Right ventricle myocardium inferior (tissue), 1 donor: ENCODE results near the gene NLGN1. TPM values are rescaled to one million over a fixed set of nuclear protein-coding genes. Genes with fewer than 3 reads are reported as not detected.
"Not testable (repeated sequence)": the region's sequence is repeated elsewhere in the genome, so short reads cannot be mapped to it uniquely, and the experiment has no call there.

Source experiments
- ATAC-seq: fragments of 200-7000 bp; cut with Tn5 transposase; one replicate; pipeline ENCODE4 v1.9.1; 2020; ENCODE audit warnings: mild to moderate bottlenecking, moderate library complexity
- DNase-seq: peaks from one replicate; pipeline ENCODE4 v3.0.0; 2021; ENCODE audit errors: missing footprints
- intact Hi-C: fragments of 100-400 bp; cut with DNase I; formaldehyde crosslinking; loops from one replicate; pipeline ENCODE4 v1.11.0; 2022
- long read RNA-seq: library from polyadenylated mRNA; unstranded; transcript quantifications from one replicate; pipeline ENCODE4 v2.0.0, GENCODE V29; 2021
- total RNA-seq: library from RNA; stranded (reverse); fragmentation: NEBNext Ultra II Directional; extraction: Animal tissue kit (Norgen Biotek cat#: 25700); gene quantifications from one replicate; pipeline ENCODE4 v1.2.1, GENCODE V29; 2021
- donor health status: DM: no; HTN: yes; CAD: no; lungs with severe emphysema.

NLGN1 gene
- total RNA-seq: 8.0 TPM
- long read RNA-seq: 0 reads

DNA sequence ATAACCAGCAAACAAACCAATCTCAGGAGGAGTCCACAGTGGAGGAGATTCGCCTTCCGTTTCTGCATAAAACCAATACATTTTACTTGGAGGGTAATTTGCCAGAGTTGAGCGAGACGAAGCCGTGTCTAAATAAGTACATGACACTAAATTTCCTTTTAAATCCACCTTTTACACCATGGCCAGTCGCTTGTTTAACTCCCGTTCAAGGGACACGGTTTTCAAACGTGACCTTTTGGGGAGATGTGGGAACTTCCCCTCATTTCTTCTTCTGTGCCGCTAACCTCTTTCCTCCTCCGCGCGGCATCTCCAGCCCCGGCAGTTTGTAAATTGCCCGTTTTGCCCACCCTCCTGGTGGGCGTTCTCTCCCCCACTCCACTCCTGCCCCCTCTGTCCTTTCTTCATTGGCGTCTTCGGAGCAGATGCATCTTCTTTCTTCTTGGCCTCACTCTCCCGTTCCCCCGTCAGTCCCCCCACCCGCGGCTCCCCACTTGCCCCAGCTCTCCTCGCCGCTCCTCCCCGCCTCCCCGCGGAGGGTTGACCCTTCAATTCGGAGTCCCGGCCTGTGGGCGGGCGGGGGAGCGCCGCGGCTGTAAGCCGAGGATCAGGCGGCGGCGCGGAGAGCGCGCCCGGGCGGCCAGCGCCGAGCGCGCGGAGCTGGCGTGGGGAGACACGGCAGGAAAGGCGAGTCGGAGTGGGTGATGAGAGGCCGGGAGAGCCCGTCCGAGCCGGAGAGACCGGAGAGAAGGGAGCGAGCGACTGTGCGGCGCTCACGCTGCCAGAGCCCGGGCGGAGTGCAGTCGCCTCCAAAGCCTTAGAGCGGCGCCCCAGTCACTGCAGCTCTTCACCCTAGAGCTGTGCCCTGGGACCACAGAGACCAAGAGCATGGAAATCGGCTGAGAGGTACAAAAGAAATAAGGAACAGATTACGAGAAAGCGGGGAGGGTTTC, at the start of gene NLGN1:
Gene NLGN1 (plus strand): TSS at position 584 of the 950 bp plus-strand sequence.
- peak; percentile 77 for ATAC-seq
- intact Hi-C loops: loop anchor here (5.0 to 10.0 kb wide), 4 partner anchors 155 to 1047 kb away; no protein-coding TSS in a partner anchor
- peak; percentile 86 for DNase-seq

DNA sequence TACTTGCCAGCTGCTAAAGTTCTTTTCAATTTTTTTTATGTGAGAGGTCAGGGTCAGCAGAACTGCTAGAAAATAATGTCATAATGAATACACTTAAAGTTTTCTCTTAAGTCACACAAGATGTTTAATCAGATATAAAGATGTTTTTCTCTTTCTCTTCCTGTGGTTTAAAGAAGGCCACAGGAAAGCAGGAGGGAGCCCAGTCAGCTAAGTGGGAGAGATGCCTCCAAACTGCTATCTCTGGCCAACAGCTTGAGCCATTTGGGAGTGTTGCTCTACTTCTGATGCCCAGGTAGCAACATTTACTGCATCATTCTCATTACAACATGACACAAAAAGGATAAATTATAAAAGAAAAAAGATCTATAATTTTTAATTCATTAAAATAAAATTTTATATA, 45.7 kb upstream of the NLGN1 start:
- no peak for DNase-seq
- ATAC-seq: no peak
- intact Hi-C loops: no loop called here

DNA sequence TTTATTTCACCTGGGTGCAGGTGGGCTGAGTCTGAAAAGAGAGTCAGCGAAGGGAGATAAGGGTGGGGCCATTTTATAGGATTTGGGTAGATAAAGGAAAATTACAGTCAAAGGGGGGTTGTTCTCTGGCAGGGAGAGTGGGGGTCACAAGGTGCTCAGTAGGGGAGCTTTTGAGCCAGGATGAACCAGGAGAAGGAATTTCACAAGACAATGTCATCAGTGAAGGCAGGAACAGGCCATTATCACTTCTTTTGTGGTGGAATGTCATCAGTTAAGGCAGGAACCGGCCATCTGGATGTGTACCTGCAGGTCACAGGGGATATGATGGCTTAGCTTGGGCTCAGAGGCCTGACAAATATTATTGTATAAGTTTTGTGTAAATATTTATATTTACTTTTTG, 44.4 kb upstream of the NLGN1 start:
- ATAC-seq, DNase-seq, intact Hi-C loops: not testable (repeated sequence)

DNA sequence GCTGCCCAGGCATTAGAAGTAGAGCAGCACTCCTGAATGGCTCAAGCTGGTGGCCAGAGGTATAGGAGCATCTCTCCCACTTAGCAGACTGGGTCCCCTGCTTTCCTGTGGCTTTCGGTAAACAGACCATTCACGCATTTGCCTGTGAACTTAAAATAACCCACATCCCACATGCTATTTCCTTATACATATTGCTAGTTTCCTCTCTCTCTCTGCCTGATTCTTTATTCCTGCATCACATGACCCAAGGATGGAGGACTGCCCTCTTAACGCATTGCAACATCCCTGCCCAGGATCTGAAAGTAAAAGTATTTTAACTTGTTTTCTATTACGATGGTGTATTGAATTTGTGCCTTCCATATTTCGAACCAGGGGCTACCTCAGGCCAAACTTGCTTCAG, 43.4 kb upstream of the NLGN1 start:
- intact Hi-C loops: no loop called here
- ATAC-seq (no peak), DNase-seq (no peak)

DNA sequence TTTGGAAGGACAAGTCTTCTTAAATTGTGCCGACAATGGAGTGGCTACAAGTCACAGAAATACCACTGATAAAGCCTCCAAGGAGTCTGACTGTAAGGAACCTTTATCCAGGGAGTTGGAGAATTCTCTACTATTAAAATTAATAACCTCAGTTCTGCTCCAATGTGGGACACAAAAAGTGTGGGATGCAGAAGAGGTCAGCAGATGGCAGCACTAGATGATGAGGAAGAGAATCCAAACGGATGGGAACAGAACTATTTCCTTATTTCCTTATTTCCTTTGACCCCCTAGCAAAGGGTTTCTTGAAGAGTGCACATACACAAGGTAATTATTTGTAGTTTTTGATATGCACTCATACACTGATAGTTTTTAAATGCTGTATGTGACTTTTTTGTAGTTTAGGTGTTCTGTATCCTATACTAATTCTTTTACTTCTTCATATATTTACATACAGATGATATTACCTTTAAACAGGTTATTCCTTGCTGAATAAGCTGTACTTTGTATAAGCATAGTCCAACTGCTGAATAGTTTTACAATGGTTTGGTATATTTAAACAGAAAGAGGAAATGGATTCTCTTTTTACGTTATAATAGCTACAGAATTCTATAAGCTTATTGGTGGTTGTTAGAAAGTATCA, 25.6 kb upstream of the NLGN1 start:
- ATAC-seq (no peak), DNase-seq (no peak)
- intact Hi-C loops: no loop called here

DNA sequence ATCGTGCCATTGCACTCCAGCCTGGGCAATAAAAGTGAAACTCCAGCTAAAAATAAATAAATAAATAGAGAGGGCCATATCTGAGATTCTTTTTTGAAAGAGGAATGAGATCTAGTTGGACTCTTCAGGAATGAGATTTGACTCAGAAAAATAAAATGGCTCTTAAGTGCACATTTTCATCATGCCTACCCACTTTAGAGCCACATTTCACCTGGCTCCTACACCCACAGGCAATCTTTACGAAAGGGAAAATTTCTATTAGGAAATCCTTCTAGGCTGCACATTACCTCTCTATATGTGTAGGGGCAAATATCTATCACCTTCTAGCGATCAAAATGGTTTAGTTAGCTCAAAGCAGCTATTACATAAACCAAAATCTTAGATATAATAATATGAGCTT, 16.9 kb upstream of the NLGN1 start:
- DNase-seq (no peak), ATAC-seq (no peak)
- intact Hi-C loops: no loop called here

DNA sequence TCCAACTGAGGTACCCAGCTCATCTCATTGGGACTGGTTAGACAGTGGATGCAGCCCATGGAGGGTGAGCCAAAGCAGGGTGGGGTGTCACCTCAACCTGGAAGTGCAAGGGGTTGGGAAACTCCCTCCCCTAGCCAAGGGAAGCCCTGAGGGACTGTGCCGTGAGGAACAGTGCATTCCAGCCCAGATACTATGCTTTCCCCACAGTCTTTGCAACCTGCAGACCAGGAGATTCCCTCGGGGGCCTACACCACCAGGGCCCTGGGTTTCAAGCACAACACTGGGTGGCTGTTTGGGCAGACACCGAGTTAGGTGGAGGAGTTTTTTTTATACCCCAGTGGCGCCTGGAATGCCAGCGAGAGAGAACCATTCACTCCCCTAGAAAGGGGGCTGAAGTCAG, 15.6 kb upstream of the NLGN1 start:
- ATAC-seq, intact Hi-C loops, DNase-seq: not testable (repeated sequence)

DNA sequence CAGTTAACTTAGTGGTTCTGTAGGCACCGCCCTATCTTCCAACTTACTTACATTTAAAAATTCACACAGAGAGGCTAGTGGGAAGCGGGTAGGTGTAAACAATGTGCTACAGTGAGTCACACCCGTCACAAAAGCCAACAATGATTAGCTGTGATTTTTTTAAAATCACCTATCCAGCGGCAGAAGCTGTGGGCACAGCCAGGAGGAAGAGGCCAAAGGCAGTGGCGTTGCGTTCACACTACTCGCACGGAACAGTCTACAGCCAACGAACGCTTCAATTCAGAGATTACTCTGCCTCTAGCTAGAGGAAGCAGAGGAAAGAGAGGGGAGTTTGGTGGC, 2.5 kb upstream of the NLGN1 start:
- ATAC-seq (peak; percentile 61), DNase-seq (no peak)
- intact Hi-C loops: loop anchor here (5.0 to 10.0 kb wide), 4 partner anchors 157 to 1050 kb away; no protein-coding TSS in a partner anchor

DNA sequence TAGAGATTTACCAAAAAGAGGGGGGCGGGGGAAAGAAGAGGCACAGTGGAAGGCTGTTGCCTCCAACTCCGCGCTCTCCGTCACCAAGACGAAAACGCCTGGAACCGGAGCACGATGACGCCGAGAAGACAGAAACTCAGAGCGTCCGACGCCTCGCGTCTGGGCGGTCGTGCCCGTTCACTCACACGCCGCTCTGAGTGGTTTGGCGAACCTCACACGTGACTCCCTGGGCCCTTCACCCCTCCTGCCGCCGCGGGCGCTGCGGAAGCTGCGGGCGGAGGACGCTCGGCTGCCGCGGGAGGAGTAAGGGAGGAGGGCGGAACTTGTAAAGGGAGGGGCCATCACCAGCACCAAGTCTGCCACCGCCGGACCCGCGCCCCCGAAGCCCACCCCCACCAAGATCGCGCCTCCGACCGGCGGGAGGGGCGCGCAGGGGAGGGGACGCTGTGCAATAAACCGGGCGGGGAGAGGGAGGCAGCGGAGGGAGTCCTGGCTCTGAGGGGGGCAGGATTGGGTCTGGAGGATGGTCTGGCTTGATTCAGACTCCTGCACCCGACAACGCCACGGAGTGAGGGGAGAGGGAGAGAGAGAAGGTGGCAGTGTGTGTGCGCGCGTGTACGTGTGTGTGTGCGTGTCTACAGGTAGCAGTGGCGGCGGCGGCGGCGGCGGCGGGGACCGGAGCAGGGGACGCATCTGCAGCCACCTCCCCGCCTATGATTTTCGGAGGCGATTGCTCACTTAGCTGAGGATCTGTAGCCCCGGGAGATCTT, 1.9 kb upstream of the NLGN1 start:
- ATAC-seq (peak; percentile 96), DNase-seq (peak; percentile 93)
- intact Hi-C loops: loop anchor here (5.0 to 10.0 kb wide), 4 partner anchors 157 to 1049 kb away; no protein-coding TSS in a partner anchor

DNA sequence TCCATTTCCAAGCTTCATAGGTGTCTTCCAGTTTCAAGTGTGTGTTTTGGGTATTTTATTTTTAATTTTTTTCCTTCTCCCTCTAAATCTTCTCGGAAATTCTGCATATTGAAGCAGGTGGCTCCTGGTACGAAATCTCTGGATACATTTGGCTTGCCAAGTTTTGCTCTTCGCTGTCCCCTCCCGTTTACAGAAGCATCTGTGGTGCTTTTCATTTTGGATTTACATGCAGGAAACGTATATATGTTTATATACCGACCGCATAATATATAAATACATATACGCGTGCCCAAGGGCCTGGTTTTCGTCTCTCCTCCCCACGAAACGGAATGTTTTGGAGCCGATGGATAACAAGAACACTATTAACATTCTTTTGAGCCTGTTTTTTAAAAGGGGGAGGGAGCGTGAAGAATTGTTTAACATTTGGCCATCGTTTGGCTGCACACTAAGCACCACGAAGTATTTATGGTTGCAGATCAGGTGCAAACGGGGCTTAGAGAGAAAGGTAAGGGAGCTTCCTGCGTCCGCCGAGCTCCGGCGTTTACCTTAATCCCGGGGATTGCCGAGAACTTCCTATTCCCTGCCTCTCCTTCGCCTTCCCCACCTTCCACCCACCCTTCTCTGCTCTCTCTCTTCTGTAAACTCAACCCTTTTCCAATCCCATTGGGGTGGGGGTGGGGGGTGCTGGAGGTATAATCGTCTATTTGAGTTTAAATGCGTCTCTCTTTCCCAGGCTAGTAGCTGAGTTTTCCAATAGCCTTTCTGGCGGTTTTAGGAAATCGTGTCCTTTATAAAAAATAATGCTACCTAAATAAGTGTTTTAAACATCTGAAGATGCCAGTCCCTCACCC, 1.1 kb upstream of the NLGN1 start:
- DNase-seq (no peak), ATAC-seq (no peak)
- intact Hi-C loops: loop anchor here (5.0 to 10.0 kb wide), 4 partner anchors 156 to 1048 kb away; no protein-coding TSS in a partner anchor

DNA sequence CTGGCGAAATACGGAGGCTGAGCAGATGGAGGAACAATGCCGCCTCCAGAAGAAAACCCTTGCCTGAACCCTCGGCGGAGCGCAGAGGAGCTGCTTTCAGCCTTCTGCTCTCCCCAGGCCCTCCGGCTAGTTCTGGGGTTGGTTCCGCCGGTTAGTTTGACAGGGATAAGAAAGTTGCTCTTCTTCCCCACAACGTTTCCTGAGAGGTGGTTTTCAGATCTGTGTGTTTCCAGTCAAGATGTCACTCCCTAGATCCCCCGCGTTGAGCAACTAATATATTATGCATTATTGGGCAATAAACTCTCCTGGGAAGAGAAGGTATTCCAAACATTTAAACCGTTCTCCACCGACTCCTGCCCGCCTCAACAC, 551 bp downstream of the NLGN1 start:
- DNase-seq (no peak), ATAC-seq (peak; percentile 4)
- intact Hi-C loops: loop anchor here (5.0 to 10.0 kb wide), 4 partner anchors 154 to 1047 kb away; no protein-coding TSS in a partner anchor

DNA sequence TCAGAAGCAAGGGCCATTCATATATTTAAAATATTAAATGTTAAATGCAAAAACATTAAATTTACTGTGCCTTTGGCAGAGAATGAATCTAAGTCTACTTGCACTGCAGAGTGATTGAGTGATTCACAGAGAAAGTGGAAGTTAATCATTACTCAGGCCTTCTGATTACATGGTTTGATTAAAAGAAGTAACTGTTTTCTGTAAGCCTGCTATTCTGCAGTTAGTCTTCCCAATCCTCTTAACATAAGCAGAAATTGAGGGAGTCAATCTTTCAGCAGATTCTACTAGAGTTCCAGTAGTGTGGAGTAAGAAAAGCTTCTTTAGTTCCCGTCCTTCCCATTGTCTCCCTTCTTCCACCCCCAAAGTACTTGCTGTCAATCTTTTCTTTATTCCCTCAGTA, 1.5 kb downstream of the NLGN1 start:
- DNase-seq (no peak), ATAC-seq (no peak)
- intact Hi-C loops: loop anchor here (5.0 to 10.0 kb wide), 4 partner anchors 153 to 1046 kb away; no protein-coding TSS in a partner anchor

DNA sequence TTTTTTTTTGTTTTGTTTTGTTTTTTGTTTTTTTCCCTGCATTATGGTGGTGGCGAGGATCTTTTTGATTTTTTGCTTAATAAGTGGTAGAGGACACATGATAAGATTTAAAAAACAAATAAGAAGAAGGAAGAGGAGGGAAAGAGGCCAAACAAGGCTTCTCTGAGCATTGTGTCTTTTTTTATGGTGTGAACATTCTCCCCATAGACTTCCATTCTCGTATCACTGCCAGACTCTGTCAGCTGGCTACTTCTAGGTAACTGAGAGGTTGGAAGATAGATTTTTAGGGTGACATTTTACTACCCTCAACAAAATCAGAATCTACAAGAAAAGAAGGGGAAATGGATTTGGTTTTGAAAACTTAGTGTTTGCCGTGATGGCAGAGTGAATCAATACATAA, 3.8 kb downstream of the NLGN1 start:
- no peak for ATAC-seq
- DNase-seq: no peak
- intact Hi-C loops: no loop called here

DNA sequence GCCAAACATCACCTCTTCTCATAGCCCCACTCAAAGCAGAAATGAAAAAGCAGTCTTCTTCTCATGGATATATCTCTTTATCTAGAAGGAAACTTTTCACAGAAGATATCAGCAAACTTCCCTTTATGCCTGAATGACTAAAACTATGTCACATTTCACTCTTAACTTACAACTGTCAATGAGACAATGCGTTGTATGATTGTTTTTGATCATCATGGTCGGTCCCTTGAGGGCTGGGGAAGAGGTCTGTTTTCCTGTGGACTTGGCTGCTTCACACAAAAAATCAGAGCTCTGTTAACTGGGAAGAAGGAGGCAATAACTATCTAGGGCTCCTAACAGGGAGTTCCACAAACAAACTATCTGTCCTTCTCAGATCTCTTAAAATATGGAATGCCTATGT, 5.1 kb downstream of the NLGN1 start:
- ATAC-seq: no peak

DNA sequence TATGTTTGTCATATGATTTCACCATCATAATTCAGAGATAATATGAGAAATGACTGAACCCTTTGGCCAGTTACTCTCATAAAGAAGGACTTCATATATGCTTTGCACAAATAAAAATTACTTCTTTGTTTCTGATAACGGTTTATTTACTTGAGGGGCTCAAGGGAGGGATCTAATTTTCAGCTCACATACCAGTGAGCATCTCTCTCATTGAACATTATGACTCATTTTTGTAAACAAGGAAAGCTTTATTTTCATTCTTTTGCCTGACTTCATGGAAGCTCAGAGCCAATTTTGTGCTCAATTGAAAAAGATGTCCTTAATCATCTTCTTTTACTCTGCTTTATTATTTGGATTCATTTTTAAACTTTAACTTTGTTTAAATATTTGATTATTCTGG, 5.8 kb downstream of the NLGN1 start:
- no peak for ATAC-seq
- intact Hi-C loops: no loop called here

More for the DNA sequence above, 5.1 kb downstream of the NLGN1 start:
- intact Hi-C loops: no loop called here
- no peak for DNase-seq

DNA sequence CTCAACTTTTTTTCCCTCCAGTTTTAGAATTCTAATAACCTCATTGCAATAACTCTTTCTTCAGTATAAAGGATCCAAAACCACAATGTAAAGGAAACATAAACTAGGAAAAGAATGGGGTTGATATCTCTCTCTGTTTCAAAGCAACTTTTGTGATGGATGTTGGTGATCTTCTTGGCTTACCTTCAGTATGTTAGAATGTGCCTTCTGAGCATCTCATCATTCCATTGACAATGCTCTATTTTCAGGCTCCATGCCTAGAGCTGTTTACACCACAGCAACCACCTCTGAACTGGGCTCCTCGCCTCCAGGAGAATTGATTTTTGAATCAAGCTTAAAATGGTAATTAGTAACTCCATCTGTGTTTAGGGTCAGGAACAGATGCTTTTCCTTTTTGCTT, 6.6 kb downstream of the NLGN1 start:
- intact Hi-C loops: no loop called here
- ATAC-seq: no peak
- DNase-seq: no peak

More for the DNA sequence above, 5.8 kb downstream of the NLGN1 start:
- DNase-seq: no peak

DNA sequence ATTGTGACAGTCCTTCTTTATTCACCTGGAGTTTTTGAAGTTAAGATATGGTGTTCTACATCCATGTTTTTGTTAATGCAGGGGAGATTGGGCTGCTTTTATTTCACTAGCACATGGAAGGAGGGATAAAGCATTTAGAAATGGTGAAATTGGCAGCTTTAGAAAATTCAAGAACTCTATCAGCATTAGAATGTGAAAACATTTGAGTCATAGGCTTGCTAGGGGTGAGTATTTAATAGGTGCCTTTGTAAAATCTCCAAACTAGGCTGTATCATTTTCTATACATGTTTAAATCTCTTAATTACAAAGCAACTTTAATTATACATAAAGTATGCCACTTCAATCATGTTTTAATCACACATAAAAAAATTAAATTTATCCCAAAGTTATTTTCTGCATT, 12.9 kb downstream of the NLGN1 start:
- ATAC-seq: no peak
- intact Hi-C loops: loop anchor here (2.0 kb wide), 1 partner anchor 142 kb away; no protein-coding TSS in a partner anchor

DNA sequence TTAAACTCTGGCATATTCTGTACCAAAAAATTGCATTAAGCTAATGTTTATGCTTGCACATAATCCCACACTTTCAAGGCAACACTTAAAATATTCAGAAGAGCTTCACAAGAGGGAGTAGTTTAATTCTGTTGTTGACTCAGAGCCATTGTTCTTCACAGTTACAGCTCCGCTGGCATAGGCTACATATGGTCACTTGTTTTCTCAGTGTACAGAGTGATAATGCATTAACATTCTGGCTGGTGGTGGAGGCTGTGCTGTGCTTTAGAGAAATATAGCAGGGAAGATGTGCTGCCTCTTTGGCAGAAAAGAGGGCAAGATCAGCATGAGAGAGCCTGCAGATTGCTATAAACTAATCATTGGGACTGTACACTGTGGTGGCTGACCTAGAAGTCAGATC, 13.3 kb downstream of the NLGN1 start:
- intact Hi-C loops: loop anchor here (2.0 kb wide), 1 partner anchor 142 kb away; no protein-coding TSS in a partner anchor
- peak; percentile 68 for ATAC-seq
- no peak for DNase-seq

More for the DNA sequence above, 12.9 kb downstream of the NLGN1 start:
- no peak for DNase-seq
